Osteoblast (primary cell): ENCODE results near the gene AATK. TPM values are rescaled to one million over a fixed set of nuclear protein-coding genes. Genes with fewer than 3 reads are reported as not detected.

ENCODE experiments used
- DNase-seq: peaks from one replicate; pipeline ENCODE4 v3.0.0; 2011; ENCODE audit warnings: low spot score, mixed read lengths; ENCODE audit not compliant: insufficient read length; ENCODE audit errors: missing footprints
- H2AFZ ChIP-seq: 2 replicates; pipeline ENCODE4 v1.6.0; 2011; ENCODE audit warnings: mild to moderate bottlenecking, low read length
- H3K27ac ChIP-seq: 2 replicates; pipeline ENCODE4 v1.5.1; 2011; ENCODE audit warnings: mild to moderate bottlenecking, low read depth, low read length, moderate library complexity
- H3K27me3 ChIP-seq: 2 replicates; pipeline ENCODE4 v1.6.0; 2012; ENCODE audit warnings: mild to moderate bottlenecking, control low read depth, inconsistent platforms, low read length, moderate library complexity; ENCODE audit not compliant: insufficient read depth
- H3K36me3 ChIP-seq: 2 replicates; pipeline ENCODE4 v1.5.1; 2011; ENCODE audit warnings: mild to moderate bottlenecking, low read length, control low read depth, moderate library complexity; ENCODE audit not compliant: insufficient read depth
- H3K4me1 ChIP-seq: 2 replicates; pipeline ENCODE4 v1.5.1; 2011; ENCODE audit warnings: mild to moderate bottlenecking, low read length, control low read depth, moderate library complexity; ENCODE audit not compliant: insufficient read depth
- H3K4me2 ChIP-seq: 2 replicates; pipeline ENCODE4 v1.6.0; 2011; ENCODE audit warnings: mild to moderate bottlenecking, low read length; ENCODE audit not compliant: insufficient read depth
- H3K4me3 ChIP-seq: fragments of 200-600 bp; sonication (generic); 3 replicates; pipeline ENCODE4 v1.5.1; 2012; ENCODE audit warnings: mild to moderate bottlenecking, low read length, inconsistent platforms; ENCODE audit not compliant: insufficient read depth
- H3K79me2 ChIP-seq: 2 replicates; pipeline ENCODE4 v1.6.0; 2012; ENCODE audit warnings: mild to moderate bottlenecking, low read length, control low read depth, inconsistent platforms; ENCODE audit not compliant: insufficient read depth
- H3K9me3 ChIP-seq: 2 replicates; pipeline ENCODE4 v1.5.1; 2011; ENCODE audit warnings: low read depth, low read length, control low read depth
- H4K20me1 ChIP-seq: 2 replicates; pipeline ENCODE4 v1.6.0; 2012; ENCODE audit warnings: mild to moderate bottlenecking, low read length, control low read depth; ENCODE audit not compliant: insufficient read depth
- total RNA-seq: library from RNA; depleted of rRNA; stranded (reverse); fragments of >200 nt; gene quantifications from 2 replicates; pipeline ENCODE4 v1.2.3, GENCODE V29; 2012
- TF ChIP-seq, protein P1 (sequence below): IDR thresholded peaks from 2 replicates; pipeline ENCODE4 v1.5.1; 2011; ENCODE audit warnings: mild to moderate bottlenecking, low read depth, low read length, moderate library complexity; ENCODE audit errors: extremely low read depth

AATK gene
- total RNA-seq, 1 donor, result under 0.01 TPM

- H4K20me1 ChIP-seq, result no peaks in the 10 kb centered on the region
- H3K4me2 ChIP-seq, result no peak overlapping the region
- H3K27ac ChIP-seq, result no peak overlapping the region
- no peaks in the 10 kb centered on the region for H3K27me3 ChIP-seq
- H3K4me1 ChIP-seq, result no peaks in the 10 kb centered on the region
- DNase-seq, result no peak
- no peak overlapping the region for H3K4me3 ChIP-seq
- H2AFZ ChIP-seq, result no peak overlapping the region
- no peaks in the 10 kb centered on the region for H3K36me3 ChIP-seq
- no peaks in the 10 kb centered on the region for H3K9me3 ChIP-seq
- no peaks in the 10 kb centered on the region for H3K79me2 ChIP-seq
- TF ChIP-seq, protein P1, sequence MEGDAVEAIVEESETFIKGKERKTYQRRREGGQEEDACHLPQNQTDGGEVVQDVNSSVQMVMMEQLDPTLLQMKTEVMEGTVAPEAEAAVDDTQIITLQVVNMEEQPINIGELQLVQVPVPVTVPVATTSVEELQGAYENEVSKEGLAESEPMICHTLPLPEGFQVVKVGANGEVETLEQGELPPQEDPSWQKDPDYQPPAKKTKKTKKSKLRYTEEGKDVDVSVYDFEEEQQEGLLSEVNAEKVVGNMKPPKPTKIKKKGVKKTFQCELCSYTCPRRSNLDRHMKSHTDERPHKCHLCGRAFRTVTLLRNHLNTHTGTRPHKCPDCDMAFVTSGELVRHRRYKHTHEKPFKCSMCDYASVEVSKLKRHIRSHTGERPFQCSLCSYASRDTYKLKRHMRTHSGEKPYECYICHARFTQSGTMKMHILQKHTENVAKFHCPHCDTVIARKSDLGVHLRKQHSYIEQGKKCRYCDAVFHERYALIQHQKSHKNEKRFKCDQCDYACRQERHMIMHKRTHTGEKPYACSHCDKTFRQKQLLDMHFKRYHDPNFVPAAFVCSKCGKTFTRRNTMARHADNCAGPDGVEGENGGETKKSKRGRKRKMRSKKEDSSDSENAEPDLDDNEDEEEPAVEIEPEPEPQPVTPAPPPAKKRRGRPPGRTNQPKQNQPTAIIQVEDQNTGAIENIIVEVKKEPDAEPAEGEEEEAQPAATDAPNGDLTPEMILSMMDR, result no peak
These were observed 33.0 kb downstream of the AATK start for GRCh38 chr17:81132770-81133723.

GRCh38 chr17:81132197-81132540, 33.9 kb downstream of the AATK start:
- TF ChIP-seq, protein P1, result no peak
- no peak overlapping the region for H2AFZ ChIP-seq

DNA sequence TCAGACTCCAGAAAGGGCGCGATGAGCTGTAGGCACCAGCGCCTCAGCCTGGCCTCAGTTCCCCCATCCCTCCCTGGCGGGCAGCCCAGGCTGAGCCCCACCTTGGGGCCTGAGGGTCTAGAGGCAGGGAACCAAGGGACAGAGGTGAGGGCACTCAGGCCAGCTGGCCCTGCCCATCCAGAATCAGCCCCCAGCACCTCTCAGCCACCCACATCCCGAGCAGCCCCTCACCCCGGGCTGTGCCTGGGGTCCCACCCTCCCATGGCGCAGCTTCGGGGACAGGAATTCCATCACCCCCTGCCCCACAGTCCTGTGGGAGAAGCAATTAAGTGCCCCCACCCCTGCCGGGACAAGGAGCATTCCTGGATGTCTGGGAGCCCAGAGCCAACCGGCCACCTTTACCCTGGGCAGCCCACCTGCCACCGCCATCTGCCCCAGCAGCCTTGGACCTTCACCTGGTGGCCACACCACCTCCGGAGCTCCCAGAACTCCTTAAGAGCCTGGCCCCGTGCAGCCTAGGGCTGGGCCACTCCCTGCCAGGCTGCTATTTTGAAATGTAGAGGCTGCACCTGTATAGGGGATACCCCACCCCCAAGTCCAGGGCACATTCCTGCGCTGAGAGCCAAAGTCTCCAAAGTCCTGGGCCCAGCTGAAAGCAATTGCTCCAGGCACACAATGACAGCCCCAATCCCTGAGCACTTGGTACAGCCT, 34.4 kb downstream of the AATK start:
- no peaks in the 10 kb centered on the region for H3K36me3 ChIP-seq
- no peak overlapping the region for H3K4me2 ChIP-seq
- no peak for DNase-seq
- H4K20me1 ChIP-seq, result no peaks in the 10 kb centered on the region
- TF ChIP-seq, protein P1, result no peak
- H2AFZ ChIP-seq, result no peak overlapping the region
- no peaks in the 10 kb centered on the region for H3K4me1 ChIP-seq
- H3K4me3 ChIP-seq, result no peak overlapping the region
- no peak overlapping the region for H3K27ac ChIP-seq
- no peaks in the 10 kb centered on the region for H3K79me2 ChIP-seq
- peaks cover under 1% of the 10 kb centered on the region for H3K27me3 ChIP-seq
- H3K9me3 ChIP-seq, result no peaks in the 10 kb centered on the region

More at GRCh38 chr17:81132197-81132540, 33.9 kb downstream of the AATK start:
- H3K27me3 ChIP-seq, result no peaks in the 10 kb centered on the region
- H3K36me3 ChIP-seq, result no peaks in the 10 kb centered on the region
- no peaks in the 10 kb centered on the region for H3K4me1 ChIP-seq
- H3K4me3 ChIP-seq, result no peak overlapping the region
- H3K4me2 ChIP-seq, result no peak overlapping the region
- H3K9me3 ChIP-seq, result no peaks in the 10 kb centered on the region
- DNase-seq, result no peak
- H4K20me1 ChIP-seq, result no peaks in the 10 kb centered on the region
- no peaks in the 10 kb centered on the region for H3K79me2 ChIP-seq
- H3K27ac ChIP-seq, result no peak overlapping the region
